Subcutaneous adipose tissue (tissue), 4 donors: Measurements from ENCODE around the gene CHI3L2. TPM values are rescaled to one million over a fixed set of nuclear protein-coding genes. Genes with fewer than 3 reads are reported as not detected.

ENCODE experiments used
- CTCF ChIP-seq: fragments of 450-650 bp; IDR thresholded peaks from one replicate; pipeline ENCODE4 v1.5.1; 2016; ENCODE audit warnings: low read depth, mild to moderate bottlenecking, control low read depth, antibody characterized with exemption, moderate library complexity
- total RNA-seq, 4 donors: library from RNA; depleted of rRNA; stranded (reverse); fragments of >200 nt; gene quantifications; one replicate each; pipeline ENCODE4 v1.1.0, GENCODE V29; 2016

The CHI3L2 gene
- total RNA-seq, 4 donors from 2014 or later = 10.9 to 173 (median 21.3) TPM

- TF ChIP-seq CTCF = no peak
These were observed 24.5 kb upstream of the CHI3L2 start for GRCh38 chr1:111202707-111203623.

- no peak for TF ChIP-seq CTCF
These were observed 23.8 kb upstream of the CHI3L2 start for GRCh38 chr1:111203681-111204200.

- TF ChIP-seq CTCF = no peak
These were observed 23.1 kb upstream of the CHI3L2 start for GRCh38 chr1:111204201-111204982.

- TF ChIP-seq CTCF = no peak
These were observed 22.4 kb upstream of the CHI3L2 start for GRCh38 chr1:111204983-111205713.

- no peak for TF ChIP-seq CTCF
These were observed 21.8 kb upstream of the CHI3L2 start for GRCh38 chr1:111205714-111206050.

GRCh38 chr1:111208921-111209320 is 18.6 kb upstream of the CHI3L2 start:
- no peak for TF ChIP-seq CTCF

GRCh38 chr1:111209622-111210021 is 17.9 kb upstream of the CHI3L2 start:
- no peak for TF ChIP-seq CTCF
